A204.1 (cell line): ENCODE results near the gene CLASP2.
"Not testable (repeated sequence)": the region's sequence is repeated elsewhere in the genome, so short reads cannot be mapped to it uniquely, and the experiment has no call there.

ENCODE experiments used
- FAIRE-seq: peaks from 2 replicates; lab custom pipeline; 2012; peaks lifted over from hg19 to GRCh38; lab: Jason Lieb, UNC

Gene CLASP2

GRCh38 chr3:33687406-33688010 is 30.5 kb downstream of the CLASP2 start:
- no peak for FAIRE-seq

GRCh38 chr3:33682770-33683169 is 35.3 kb downstream of the CLASP2 start:
- peak; percentile 21 for FAIRE-seq

DNA sequence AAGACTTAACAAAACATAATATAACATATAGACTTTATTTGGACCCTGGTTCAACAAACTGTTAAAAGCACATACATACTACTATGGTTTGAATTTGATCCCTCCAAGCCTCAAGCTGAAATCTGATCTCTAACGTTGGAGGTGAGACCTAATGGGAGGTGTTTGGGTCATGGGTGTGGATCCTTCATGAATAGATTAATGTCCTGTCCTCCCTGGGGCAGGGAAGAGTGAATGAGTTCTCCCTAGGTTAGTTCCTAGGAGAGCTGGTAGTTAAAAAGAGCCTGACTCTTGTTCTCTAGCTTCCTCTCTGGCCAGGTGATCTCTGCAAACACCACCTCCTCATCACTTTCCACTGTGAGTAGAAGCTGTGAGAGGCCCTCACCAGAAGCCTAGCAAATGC is 36.4 kb downstream of the CLASP2 start:
- FAIRE-seq: no peak

GRCh38 chr3:33678073-33678472 is 40.0 kb downstream of the CLASP2 start:
- no peak for FAIRE-seq

GRCh38 chr3:33673436-33673835 is 44.6 kb downstream of the CLASP2 start:
- FAIRE-seq: not testable (repeated sequence)

DNA sequence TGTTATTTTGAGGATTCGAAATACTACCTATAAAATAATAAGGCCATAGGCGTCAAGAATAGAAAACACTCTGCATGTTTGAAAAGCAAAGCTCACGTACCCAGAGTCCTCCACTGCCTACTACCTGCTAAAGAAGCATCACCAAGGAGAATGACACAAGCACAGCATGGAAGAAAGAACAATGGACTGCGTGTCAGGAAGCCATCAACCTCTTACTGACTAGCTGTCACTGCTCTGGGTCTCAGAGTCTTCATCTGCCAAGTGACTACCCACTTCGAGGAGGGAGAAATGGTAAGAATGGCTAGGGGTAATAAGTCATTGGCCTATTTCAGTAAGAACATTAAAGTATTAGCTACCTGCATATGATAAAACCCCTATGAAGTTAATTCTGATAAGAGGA is 49.4 kb downstream of the CLASP2 start:
- no peak for FAIRE-seq

- no peak for FAIRE-seq
Measured at GRCh38 chr3:33665294-33665693, 52.8 kb downstream of the CLASP2 start.

- FAIRE-seq: no peak
Measured at GRCh38 chr3:33664195-33664594, 53.9 kb downstream of the CLASP2 start.

DNA sequence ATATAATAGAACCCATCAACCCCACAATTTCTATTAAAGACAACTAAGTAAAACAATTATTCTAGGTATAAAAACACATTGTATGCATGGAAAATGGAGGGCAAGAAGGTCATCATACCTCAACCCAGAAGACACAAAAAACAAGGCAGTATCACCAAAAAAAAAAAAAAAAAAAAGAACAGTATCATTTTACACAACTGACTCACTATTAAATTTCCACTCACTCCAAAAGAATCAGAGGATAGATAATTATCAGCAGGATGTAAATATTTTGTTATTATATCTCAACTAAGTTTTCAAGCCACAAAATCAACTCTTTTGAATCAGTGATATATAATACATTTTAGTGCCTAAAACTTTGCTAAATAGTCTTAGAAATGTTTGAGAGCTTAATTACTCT is 55.0 kb downstream of the CLASP2 start:
- no peak for FAIRE-seq

GRCh38 chr3:33659856-33660434 is 58.1 kb downstream of the CLASP2 start:
- FAIRE-seq: no peak

DNA sequence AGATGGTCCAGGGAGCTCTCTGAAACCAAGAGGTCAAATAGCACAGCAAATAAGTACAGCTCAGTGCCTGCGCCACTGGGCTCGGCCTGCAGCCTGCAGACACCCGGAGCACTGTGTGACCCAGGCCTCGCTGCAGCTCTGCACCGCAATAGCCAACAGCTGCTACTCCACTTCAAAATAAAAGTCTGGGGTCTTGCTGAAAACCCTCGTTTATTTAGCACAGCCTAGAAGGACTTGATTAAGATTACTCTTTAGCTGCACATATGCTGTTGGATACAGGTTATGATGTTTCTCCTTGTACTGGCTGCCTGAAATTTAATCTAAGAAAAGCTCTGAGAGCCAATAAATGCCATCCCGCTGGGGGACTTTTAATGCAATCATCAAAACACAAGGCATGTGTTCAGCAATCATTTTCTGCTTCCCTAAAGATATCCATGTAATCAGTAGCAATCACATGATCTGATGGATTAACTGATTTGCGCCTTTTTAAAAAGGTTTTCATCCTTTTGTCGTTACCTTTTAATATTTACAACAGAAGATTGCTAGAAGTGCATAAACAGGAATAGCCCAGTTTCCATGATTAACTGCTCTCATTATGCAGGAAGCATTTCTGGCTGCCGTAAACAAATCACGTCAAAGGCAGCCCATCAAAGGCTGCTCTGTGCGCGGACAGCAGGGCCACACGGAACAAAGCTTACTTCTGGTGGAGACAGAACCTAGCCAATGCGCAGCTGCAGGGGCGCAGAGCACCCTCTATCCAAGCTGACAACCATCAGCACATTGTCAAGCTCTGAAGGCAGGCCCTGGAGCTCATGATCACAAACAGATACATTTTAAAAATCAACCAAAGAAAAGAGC is 58.8 kb downstream of the CLASP2 start:
- no peak for FAIRE-seq

- FAIRE-seq: no peak
Measured at GRCh38 chr3:33658621-33658990, 59.4 kb downstream of the CLASP2 start.

DNA sequence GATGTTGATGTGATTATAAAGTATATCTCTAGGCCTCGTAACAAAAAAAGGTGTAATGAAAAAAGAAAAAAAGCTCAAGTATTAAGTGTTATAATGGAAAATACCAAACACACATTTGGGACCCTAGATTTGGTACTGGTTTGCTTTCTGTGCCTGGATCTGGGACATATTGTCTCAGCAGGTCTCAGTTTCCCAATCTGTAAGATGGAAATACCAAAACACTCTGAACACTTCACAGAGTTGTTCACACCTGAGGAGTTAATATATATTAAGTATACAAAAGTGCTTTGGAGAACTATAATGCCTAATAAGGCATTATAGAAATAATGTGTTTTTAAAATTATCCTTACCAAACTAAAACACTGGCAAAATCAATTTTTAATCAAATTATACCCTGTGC is 60.0 kb downstream of the CLASP2 start:
- FAIRE-seq: no peak

- no peak for FAIRE-seq
Measured at GRCh38 chr3:33652736-33653135, 65.3 kb downstream of the CLASP2 start.

GRCh38 chr3:33651101-33651500 is 67.0 kb downstream of the CLASP2 start:
- FAIRE-seq: not testable (repeated sequence)

- no peak for FAIRE-seq
Measured at GRCh38 chr3:33650495-33650894, 67.6 kb downstream of the CLASP2 start.

GRCh38 chr3:33648793-33649192 is 69.3 kb downstream of the CLASP2 start:
- no peak for FAIRE-seq

DNA sequence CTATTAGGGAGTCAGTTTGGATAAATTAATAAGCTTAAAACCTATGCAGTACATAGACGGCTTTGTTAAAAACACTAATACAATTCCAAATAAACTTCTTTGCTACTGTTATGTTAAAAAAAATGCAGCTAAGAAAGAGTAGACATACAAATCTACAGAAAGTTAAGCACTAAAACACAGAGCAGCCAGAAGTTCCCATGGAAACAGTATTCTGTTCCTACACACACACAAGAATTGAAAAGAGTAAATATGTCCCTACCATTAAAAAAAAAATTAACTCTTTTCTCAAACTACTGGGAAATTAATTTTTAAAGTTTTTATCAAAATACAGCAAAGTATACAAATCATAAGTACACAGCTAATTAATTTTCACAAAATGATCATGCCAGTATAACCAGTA is 71.6 kb downstream of the CLASP2 start:
- FAIRE-seq: no peak

- FAIRE-seq: no peak
Measured at GRCh38 chr3:33645060-33645647, 72.9 kb downstream of the CLASP2 start.

DNA sequence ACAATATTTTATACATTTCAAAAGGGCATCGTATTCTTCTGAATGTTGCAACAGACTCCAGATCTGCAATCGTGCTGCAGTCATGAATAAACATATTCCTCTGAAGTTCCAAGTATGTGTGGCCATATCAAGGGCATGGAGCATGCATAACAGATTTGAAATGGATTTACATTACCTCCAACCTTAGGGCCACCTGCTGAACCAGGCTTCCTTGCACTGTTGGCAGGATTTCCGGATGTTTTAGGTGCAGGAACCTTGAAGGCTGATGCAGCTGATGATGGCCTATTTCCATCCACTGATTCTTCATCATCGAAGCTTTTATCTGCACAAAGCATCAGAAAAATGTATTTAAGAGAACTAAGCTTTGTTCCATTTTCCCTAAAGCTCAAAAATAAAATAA is 73.5 kb downstream of the CLASP2 start:
- FAIRE-seq: no peak

DNA sequence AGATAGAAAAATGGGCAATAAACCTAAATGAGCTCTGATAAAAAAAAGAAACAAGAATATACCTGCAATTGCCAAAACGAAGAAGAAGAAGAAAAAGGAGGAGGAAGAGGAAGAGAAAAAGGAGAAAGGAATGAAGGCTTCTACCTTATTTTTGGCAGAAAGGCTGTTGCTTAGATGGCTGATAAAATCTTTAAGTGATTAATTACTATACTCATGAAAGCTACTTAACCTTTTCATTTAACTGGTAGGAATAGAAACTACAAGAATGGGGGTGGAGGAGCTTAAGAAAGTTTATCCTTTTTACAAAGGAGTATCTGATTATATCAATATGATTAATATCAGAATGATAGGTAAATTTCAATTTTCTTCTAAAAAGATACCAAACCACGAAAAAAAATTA is 75.2 kb downstream of the CLASP2 start:
- no peak for FAIRE-seq

- FAIRE-seq: no peak
Measured at GRCh38 chr3:33639889-33640288, 78.2 kb downstream of the CLASP2 start.

DNA sequence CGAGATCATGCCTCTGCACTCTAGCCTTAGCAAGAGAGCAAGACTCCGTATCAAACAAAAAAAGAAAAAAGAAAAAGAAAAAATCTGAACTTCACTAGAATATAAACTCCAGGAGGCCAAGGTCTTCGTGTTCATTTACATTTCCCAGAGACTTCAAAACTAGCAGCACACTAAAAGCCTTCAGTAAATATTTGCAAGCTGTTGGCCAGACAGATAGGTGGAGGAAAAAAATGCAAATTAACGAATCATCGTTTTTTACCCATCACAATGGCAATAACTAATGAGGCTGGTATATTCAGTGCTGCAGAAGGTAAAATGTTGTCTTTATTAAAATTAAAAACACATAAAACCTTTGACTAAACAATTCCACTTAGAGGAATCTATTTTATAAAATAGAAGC is 80.6 kb downstream of the CLASP2 start:
- no peak for FAIRE-seq
